Measurements from ENCODE around the gene USP17L21.
"Not testable (repeated sequence)": the region's sequence is repeated elsewhere in the genome, so short reads cannot be mapped to it uniquely, and the experiment has no call there.

Gene USP17L21

GRCh38 chr4:9262572-9262971 lies at the start of gene USP17L21:
TSS of gene USP17L21 (plus strand) at chr4:9262872. CDS start at chr4:9262872, 0 bp downstream.
- DNase-seq (ENCODE audit: low read depth) = not testable (repeated sequence)

DNA sequence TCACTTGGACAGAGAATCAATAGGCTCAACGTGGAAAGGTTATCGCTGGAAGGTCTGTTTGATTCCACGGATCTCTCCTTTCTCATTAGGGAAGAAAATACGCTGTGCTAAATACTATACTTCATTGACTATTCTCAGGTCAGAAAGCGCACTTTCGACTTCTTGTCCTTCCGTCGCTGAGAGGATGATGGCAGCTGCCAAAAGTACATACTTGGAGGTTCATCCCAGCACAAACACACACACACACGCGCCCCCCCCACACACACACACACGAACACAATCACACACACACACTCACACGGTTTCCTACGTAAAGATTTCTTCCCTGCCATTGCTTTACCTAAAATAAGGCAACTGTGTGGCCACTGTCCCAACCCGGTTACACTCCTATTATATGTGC lies 48.0 kb upstream of the USP17L21 start:
- not testable (repeated sequence) for DNase-seq (ENCODE audit: low read depth)

DNA sequence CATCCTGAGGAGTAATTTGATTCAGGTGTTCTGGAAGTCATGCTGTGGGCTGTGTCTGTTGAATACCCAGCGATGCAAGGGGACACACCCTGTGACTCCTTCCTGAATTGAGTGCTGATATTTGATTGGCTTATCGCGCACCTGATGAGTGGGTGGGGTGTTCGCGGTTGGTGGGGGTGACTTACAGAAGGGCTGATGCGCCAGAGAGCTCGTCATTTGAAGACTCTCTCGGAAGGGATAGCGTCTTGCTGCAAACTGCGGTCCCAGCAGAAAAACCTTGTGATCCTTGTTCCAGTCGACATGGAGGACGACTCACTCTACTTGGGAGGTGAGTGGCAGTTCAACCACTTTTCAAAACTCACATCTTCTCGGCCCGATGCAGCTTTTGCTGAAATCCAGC lies 47.6 kb upstream of the USP17L21 start, which contains the start of gene USP17L11:
Gene USP17L11 (plus strand): TSS at position 301 of the 400 bp plus-strand sequence. CDS start 0 bp downstream, at position 301.
- DNase-seq (ENCODE audit: low read depth) = not testable (repeated sequence)

GRCh38 chr4:9219852-9220251 lies 42.8 kb upstream of the USP17L21 start, which contains the start of gene USP17L12:
TSS of gene USP17L12 (plus strand) at chr4:9220152. CDS start at chr4:9220152, 0 bp downstream.
- DNase-seq (ENCODE audit: low read depth) = not testable (repeated sequence)

DNA sequence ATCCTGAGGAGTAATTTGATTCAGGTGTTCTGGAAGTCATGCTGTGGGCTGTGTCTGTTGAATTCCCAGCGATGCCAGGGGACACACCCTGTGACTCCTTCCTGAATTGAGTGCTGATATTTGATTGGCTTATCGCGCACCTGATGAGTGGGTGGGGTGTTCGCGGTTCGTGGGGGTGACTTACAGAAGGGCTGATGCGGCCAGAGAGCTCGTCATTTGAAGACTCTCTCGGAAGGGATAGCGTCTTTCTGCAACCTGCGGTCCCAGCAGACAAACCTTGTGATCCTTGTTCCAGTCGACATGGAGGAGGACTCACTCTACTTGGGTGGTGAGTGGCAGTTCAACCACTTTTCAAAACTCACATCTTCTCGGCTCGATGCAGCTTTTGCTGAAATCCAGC lies 38.1 kb upstream of the USP17L21 start, which contains the start of gene USP17L13:
Gene USP17L13 (plus strand): TSS at position 301 of the 400 bp plus-strand sequence. CDS start 0 bp downstream, at position 301.
- not testable (repeated sequence) for DNase-seq (ENCODE audit: low read depth)

GRCh38 chr4:9230249-9230648 lies 32.4 kb upstream of the USP17L21 start:
- not testable (repeated sequence) for DNase-seq (ENCODE audit: low read depth)

DNA sequence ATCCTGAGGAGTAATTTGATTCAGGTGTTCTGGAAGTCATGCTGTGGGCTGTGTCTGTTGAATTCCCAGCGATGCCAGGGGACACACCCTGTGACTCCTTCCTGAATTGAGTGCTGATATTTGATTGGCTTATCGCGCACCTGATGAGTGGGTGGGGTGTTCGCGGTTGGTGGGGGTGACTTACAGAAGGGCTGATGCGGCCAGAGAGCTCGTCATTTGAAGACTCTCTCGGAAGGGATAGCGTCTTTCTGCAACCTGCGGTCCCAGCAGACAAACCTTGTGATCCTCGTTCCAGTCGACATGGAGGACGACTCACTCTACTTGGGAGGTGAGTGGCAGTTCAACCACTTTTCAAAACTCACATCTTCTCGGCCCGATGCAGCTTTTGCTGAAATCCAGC lies 28.6 kb upstream of the USP17L21 start, which contains the start of gene USP17L15:
Gene USP17L15 (plus strand): TSS at position 301 of the 400 bp plus-strand sequence. CDS start 0 bp downstream, at position 301.
- not testable (repeated sequence) for DNase-seq (ENCODE audit: low read depth)

- DNase-seq (ENCODE audit: low read depth) = not testable (repeated sequence)
Measured at GRCh38 chr4:9238461-9238860, 24.2 kb upstream of the USP17L21 start.

DNA sequence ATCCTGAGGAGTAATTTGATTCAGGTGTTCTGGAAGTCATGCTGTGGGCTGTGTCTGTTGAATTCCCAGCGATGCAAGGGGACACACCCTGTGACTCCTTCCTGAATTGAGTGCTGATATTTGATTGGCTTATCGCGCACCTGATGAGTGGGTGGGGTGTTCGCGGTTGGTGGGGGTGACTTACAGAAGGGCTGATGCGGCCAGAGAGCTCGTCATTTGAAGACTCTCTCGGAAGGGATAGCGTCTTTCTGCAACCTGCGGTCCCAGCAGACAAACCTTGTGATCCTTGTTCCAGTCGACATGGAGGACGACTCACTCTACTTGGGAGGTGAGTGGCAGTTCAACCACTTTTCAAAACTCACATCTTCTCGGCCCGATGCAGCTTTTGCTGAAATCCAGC lies 19.1 kb upstream of the USP17L21 start, which contains the start of gene USP17L17:
Gene USP17L17 (plus strand): TSS at position 301 of the 400 bp plus-strand sequence. CDS start 0 bp downstream, at position 301.
- DNase-seq (ENCODE audit: low read depth) = not testable (repeated sequence)

- DNase-seq (ENCODE audit: low read depth) = peak; percentile 0
Measured at GRCh38 chr4:9247953-9248680, 14.6 kb upstream of the USP17L21 start, which contains the start of gene USP17L18. TSS of gene USP17L18 (plus strand) at chr4:9248630. CDS start at chr4:9248630, 0 bp downstream.

DNA sequence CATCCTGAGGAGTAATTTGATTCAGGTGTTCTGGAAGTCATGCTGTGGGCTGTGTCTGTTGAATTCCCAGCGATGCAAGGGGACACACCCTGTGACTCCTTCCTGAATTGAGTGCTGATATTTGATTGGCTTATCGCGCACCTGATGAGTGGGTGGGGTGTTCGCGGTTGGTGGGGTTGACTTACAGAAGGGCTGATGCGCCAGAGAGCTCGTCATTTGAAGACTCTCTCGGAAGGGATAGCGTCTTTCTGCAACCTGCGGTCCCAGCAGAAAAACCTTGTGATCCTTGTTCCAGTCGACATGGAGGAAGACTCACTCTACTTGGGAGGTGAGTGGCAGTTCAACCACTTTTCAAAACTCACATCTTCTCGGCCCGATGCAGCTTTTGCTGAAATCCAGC lies 9.6 kb upstream of the USP17L21 start, which contains the start of gene USP17L19:
Gene USP17L19 (plus strand): TSS at position 301 of the 400 bp plus-strand sequence. CDS start 0 bp downstream, at position 301.
- not testable (repeated sequence) for DNase-seq (ENCODE audit: low read depth)

DNA sequence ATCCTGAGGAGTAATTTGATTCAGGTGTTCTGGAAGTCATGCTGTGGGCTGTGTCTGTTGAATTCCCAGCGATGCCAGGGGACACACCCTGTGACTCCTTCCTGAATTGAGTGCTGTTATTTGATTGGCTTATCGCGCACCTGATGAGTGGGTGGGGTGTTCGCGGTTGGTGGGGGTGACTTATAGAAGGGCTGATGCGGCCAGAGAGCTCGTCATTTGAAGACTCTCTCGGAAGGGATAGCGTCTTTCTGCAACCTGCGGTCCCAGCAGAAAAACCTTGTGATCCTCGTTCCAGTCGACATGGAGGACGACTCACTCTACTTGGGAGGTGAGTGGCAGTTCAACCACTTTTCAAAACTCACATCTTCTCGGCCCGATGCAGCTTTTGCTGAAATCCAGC lies 4.8 kb upstream of the USP17L21 start, which contains the start of gene USP17L20:
Gene USP17L20 (plus strand): TSS at position 301 of the 400 bp plus-strand sequence. CDS start 0 bp downstream, at position 301.
- DNase-seq (ENCODE audit: low read depth) = not testable (repeated sequence)

DNA sequence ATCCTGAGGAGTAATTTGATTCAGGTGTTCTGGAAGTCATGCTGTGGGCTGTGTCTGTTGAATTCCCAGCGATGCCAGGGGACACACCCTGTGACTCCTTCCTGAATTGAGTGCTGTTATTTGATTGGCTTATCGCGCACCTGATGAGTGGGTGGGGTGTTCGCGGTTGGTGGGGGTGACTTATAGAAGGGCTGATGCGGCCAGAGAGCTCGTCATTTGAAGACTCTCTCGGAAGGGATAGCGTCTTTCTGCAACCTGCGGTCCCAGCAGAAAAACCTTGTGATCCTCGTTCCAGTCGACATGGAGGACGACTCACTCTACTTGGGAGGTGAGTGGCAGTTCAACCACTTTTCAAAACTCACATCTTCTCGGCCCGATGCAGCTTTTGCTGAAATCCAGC lies 4.6 kb downstream of the USP17L21 start, which contains the start of gene USP17L22:
Gene USP17L22 (plus strand): TSS at position 301 of the 400 bp plus-strand sequence. CDS start 0 bp downstream, at position 301.
- DNase-seq (ENCODE audit: low read depth) = not testable (repeated sequence)

DNA sequence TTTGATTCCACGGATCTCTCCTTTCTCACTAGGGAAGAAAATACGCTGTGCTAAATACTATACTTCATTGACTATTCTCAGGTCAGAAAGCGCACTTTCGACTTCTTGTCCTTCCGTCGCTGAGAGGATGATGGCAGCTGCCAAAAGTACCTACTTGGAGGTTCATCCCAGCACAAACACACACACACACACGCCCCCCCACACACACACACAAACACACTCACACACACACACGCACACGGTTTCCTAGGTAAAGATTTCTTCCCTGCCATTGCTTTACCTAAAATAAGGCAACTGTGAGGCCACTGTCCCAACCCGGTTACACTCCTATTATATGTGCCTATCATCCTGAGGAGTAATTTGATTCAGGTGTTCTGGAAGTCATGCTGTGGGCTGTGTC lies 9.0 kb downstream of the USP17L21 start:
- not testable (repeated sequence) for DNase-seq (ENCODE audit: low read depth)

Measured in amniotic epithelial cell (primary cell).